Measurements from ENCODE around the gene MYOM1. TPM values are rescaled to one million over a fixed set of nuclear protein-coding genes. Genes with fewer than 3 reads are reported as not detected.

Gene MYOM1
- total RNA-seq, 1 donor from 2014 or later, result 1.3 TPM

DNA sequence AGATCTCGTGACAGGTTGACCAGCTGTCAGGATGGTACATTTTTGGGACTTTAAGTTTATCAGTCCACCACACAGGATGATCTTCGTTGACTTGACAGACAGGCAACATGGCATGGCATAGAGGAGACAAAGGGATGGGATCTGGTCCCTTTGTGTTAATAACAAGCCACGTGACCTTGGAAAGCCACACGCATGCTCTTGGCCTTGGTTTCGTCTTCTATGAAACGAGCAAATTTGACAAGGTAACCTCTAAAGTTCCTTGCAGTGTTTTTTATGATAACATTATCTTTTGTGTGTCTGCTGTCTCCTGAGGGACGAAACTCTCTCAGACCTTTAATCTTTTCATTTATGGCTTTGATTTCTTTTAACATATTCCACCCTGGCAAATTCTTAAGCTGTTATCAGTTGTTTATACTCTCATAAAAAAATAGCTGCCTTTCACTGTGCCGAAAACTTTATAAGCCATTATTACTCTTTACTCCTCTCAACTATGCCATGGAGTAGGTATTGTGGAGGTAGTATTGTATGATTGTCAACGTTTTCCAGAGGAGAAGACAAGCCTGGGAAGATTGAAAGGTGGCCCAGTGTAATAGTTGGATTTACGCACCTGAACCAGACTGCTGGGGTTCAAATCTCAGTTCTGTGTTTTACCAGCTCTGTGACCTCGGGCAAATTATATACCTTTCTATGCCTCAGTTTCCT, 81.3 kb downstream of the MYOM1 start:
- Mint-ChIP-seq H3K27ac (ENCODE audit: unreplicated experiment) (no peak overlapping the region), H3K36me3 (ENCODE audit: unreplicated experiment) (peaks cover 10% of the 10 kb centered on the region)

DNA sequence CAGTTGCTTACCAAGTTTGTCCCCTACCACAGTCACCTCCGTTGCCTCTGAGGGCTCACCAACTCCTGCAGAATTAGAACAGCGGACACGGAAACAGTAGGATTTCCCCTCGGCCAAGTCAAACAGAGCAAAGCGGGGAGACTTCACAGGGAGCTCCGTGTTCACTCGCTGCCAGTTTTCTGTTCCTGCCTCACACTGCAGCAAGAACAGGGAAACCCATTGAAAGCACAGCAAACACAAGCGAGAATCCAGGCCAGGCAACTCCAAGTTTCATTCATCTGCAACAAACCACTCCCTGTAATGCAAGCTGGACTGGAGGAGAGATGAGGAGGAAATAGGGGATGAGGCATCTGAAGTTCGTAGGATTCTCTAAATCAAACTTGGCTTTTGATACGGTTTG, 84.2 kb downstream of the MYOM1 start:
- no peak for DNase-seq
- TF ChIP-seq, protein P1, sequence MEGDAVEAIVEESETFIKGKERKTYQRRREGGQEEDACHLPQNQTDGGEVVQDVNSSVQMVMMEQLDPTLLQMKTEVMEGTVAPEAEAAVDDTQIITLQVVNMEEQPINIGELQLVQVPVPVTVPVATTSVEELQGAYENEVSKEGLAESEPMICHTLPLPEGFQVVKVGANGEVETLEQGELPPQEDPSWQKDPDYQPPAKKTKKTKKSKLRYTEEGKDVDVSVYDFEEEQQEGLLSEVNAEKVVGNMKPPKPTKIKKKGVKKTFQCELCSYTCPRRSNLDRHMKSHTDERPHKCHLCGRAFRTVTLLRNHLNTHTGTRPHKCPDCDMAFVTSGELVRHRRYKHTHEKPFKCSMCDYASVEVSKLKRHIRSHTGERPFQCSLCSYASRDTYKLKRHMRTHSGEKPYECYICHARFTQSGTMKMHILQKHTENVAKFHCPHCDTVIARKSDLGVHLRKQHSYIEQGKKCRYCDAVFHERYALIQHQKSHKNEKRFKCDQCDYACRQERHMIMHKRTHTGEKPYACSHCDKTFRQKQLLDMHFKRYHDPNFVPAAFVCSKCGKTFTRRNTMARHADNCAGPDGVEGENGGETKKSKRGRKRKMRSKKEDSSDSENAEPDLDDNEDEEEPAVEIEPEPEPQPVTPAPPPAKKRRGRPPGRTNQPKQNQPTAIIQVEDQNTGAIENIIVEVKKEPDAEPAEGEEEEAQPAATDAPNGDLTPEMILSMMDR (IDR thresholded peaks at IDR 0.05; ENCODE audit: partially characterized antibody, unreplicated experiment), result no peak
- no peak overlapping the region for H3K4me3 Mint-ChIP-seq (ENCODE audit: unreplicated experiment)
- no peak overlapping the region for H3K27ac Mint-ChIP-seq (ENCODE audit: unreplicated experiment)
- H3K36me3 Mint-ChIP-seq (ENCODE audit: unreplicated experiment), result no peaks in the 10 kb centered on the region
- no peaks in the 10 kb centered on the region for H3K4me1 Mint-ChIP-seq (ENCODE audit: low read depth, unreplicated experiment)
- no peaks in the 10 kb centered on the region for H3K27me3 Mint-ChIP-seq (ENCODE audit: unreplicated experiment)
- no peaks in the 10 kb centered on the region for H3K9me3 Mint-ChIP-seq (ENCODE audit: unreplicated experiment)

More for the DNA sequence above, 81.3 kb downstream of the MYOM1 start:
- Mint-ChIP-seq H3K4me3 (ENCODE audit: unreplicated experiment) (no peak overlapping the region), H3K4me1 (ENCODE audit: low read depth, unreplicated experiment) (no peaks in the 10 kb centered on the region), H3K9me3 (ENCODE audit: unreplicated experiment) (no peaks in the 10 kb centered on the region), H3K27me3 (ENCODE audit: unreplicated experiment) (no peaks in the 10 kb centered on the region)
- TF ChIP-seq, protein P1 (IDR thresholded peaks at IDR 0.05; ENCODE audit: partially characterized antibody, unreplicated experiment), result no peak
- DNase-seq, result no peak

DNA sequence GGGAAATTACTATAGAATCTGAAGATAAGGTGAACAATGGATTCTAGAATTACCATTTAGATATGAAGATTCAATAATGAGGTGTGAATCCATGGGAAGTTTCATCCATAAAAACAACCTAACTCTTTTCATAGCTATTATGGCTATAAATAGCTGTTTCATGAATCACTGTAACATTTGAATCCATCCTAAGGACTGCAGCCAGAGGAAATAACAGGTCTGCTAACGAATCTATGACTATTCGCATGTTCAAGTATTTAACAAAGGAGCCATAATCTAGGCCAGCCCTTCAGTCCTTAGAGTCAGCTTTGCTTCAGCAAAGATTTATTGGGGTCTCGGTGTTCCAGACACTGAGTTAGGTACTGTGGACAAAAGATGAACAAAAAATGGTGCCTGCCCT, 87.1 kb downstream of the MYOM1 start:
- H3K27me3 Mint-ChIP-seq (ENCODE audit: unreplicated experiment), result no peaks in the 10 kb centered on the region
- TF ChIP-seq, protein P1 (IDR thresholded peaks at IDR 0.05; ENCODE audit: partially characterized antibody, unreplicated experiment), result no peak
- H3K4me1 Mint-ChIP-seq (ENCODE audit: low read depth, unreplicated experiment), result no peaks in the 10 kb centered on the region
- no peaks in the 10 kb centered on the region for H3K9me3 Mint-ChIP-seq (ENCODE audit: unreplicated experiment)
- H3K36me3 Mint-ChIP-seq (ENCODE audit: unreplicated experiment), result no peaks in the 10 kb centered on the region
- no peak for DNase-seq
- no peak overlapping the region for H3K27ac Mint-ChIP-seq (ENCODE audit: unreplicated experiment)
- no peak overlapping the region for H3K4me3 Mint-ChIP-seq (ENCODE audit: unreplicated experiment)

DNA sequence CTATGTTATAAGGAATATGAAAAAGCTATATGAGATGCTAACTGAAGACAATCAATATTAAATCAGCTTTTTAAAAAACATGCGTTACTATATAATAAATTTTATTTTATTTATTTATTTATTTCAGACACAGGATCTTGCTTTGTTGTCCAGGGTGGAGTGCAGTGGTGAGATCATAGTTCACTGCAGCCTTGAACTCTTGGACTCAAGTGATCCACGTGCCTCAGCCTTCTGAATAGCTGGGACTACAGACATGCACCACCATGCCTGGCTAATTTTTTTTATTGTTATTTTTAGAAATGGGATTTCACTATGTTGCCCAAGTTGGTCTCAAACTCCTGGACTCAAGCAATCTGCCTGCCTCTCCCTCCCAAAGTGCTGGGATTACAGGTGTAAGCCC, 89.4 kb downstream of the MYOM1 start:
- H3K9me3 Mint-ChIP-seq (ENCODE audit: unreplicated experiment), result no peaks in the 10 kb centered on the region
- no peaks in the 10 kb centered on the region for H3K27me3 Mint-ChIP-seq (ENCODE audit: unreplicated experiment)
- DNase-seq, result no peak
- TF ChIP-seq, protein P1 (IDR thresholded peaks at IDR 0.05; ENCODE audit: partially characterized antibody, unreplicated experiment), result no peak
- no peaks in the 10 kb centered on the region for H3K36me3 Mint-ChIP-seq (ENCODE audit: unreplicated experiment)
- H3K27ac Mint-ChIP-seq (ENCODE audit: unreplicated experiment), result no peak overlapping the region
- no peak overlapping the region for H3K4me3 Mint-ChIP-seq (ENCODE audit: unreplicated experiment)
- H3K4me1 Mint-ChIP-seq (ENCODE audit: low read depth, unreplicated experiment), result no peaks in the 10 kb centered on the region

DNA sequence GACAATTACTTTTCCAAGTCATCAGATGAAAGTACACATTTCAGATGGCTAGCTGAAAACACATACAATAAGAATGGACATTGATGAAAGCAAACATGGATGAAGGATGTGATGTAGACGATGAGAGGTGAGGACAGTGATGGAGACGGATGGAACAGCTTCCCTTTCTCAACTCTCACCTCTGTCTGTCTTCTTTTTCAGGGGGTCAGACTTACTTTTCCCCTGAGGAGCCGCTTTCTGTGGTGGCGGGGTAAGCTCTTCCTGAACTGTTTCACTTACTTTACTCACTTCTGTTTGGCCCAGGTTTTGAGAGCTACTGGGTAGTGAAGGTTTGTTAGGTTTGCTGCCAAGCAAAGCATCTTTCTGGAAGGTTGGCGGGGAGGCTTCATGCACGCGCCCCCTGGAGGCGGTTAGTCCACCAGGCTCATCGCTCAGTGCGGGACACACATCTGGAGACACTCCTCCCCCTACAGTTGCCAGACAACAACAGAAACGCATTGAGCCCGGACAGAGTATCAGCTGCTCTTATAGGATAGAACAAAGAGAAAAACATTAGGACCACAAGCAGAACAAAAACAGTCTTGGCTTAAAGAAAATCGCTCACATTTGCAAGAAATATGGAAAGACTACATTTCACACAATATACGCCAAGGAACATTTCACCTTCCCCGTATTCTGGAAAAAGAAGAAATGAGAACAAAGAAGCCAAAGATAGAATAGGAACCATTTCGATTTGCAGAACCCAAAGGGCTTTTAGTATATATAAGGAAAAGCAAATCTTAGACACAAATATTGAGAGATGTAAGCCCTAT, 90.5 kb downstream of the MYOM1 start:
- H3K4me1 Mint-ChIP-seq (ENCODE audit: low read depth, unreplicated experiment), result no peaks in the 10 kb centered on the region
- H3K36me3 Mint-ChIP-seq (ENCODE audit: unreplicated experiment), result no peaks in the 10 kb centered on the region
- DNase-seq, result peak; percentile 82
- no peaks in the 10 kb centered on the region for H3K27me3 Mint-ChIP-seq (ENCODE audit: unreplicated experiment)
- H3K4me3 Mint-ChIP-seq (ENCODE audit: unreplicated experiment), result no peak overlapping the region
- H3K27ac Mint-ChIP-seq (ENCODE audit: unreplicated experiment), result no peak overlapping the region
- TF ChIP-seq, protein P1 (IDR thresholded peaks at IDR 0.05; ENCODE audit: partially characterized antibody, unreplicated experiment), result peak; percentile 76
- no peaks in the 10 kb centered on the region for H3K9me3 Mint-ChIP-seq (ENCODE audit: unreplicated experiment)

All from glutamatergic neuron (in vitro differentiated cells).